WTC11 (cell line): Measurements from ENCODE around the gene MYLK2. TPM values are rescaled to one million over a fixed set of nuclear protein-coding genes. Genes with fewer than 3 reads are reported as not detected.

ENCODE experiments used
- ATAC-seq: fragments of 200-7000 bp; cut with Tn5 transposase; 2 replicates; pipeline ENCODE4 v1.10.0; 2021; ENCODE audit warnings: mild to moderate bottlenecking, moderate library complexity
- CTCF ChIA-PET: fragments of 300-600 bp; sonication (Branson Sonifier 250); formaldehyde crosslinking; loops from one replicate; lab custom pipeline; 2021; ENCODE audit warnings: antibody characterized with exemption; lab: Charles Lee
- POLR2A ChIA-PET: fragments of 350-600 bp; sonication (Branson Sonifier 250); formaldehyde crosslinking; loops from one replicate; lab custom pipeline; 2021; ENCODE audit warnings: antibody characterized with exemption; lab: Charles Lee
- DNase-seq: peaks from one replicate; pipeline ENCODE4 v3.0.0; 2021; ENCODE audit warnings: low spot score
- H3K27ac Mint-ChIP-seq: 2 replicates; pipeline ENCODE4 v1.8.0; 2021; ENCODE audit warnings: mixed read lengths
- H3K27me3 Mint-ChIP-seq: 2 replicates; pipeline ENCODE4 v1.8.0; 2021; ENCODE audit warnings: low read depth, mild to moderate bottlenecking, moderate library complexity, mixed read lengths
- H3K36me3 Mint-ChIP-seq: 2 replicates; pipeline ENCODE4 v1.8.0; 2021; ENCODE audit warnings: mixed read lengths
- H3K4me1 Mint-ChIP-seq: 2 replicates; pipeline ENCODE4 v1.8.0; 2022; ENCODE audit warnings: mixed read lengths
- H3K4me3 Mint-ChIP-seq: 2 replicates; pipeline ENCODE4 v1.8.0; 2021; ENCODE audit warnings: mild to moderate bottlenecking, moderate library complexity, mixed read lengths
- H3K9me3 Mint-ChIP-seq: 2 replicates; pipeline ENCODE4 v1.8.0; 2021; ENCODE audit warnings: mixed read lengths
- AR ChIP-seq: fragments of 250-450 bp; sonication (Bioruptor Pico); IDR thresholded peaks from 2 replicates; pipeline ENCODE4 v1.9.0; 2021; ENCODE audit warnings: mild to moderate bottlenecking
- CREB1 ChIP-seq: sonication (generic); formaldehyde crosslinking; IDR thresholded peaks from 2 replicates; pipeline ENCODE4 v1.8.0; 2023; ENCODE audit warnings: mild to moderate bottlenecking, missing genetic modification reagents
- CTCF ChIP-seq: fragments of 200-600 bp; IDR thresholded peaks from 2 replicates; pipeline ENCODE4 v1.8.0; 2022; ENCODE audit warnings: antibody characterized with exemption
- FOXP1 ChIP-seq: sonication (generic); formaldehyde crosslinking; IDR thresholded peaks from 2 replicates; pipeline ENCODE4 v1.8.0; 2022; ENCODE audit warnings: missing genetic modification reagents, mild to moderate bottlenecking, moderate library complexity, borderline replicate concordance
- IRF1 ChIP-seq: sonication (generic); formaldehyde crosslinking; IDR thresholded peaks from 2 replicates; pipeline ENCODE4 v1.8.0; 2023; ENCODE audit warnings: missing genetic modification reagents
- NR2C2 ChIP-seq: sonication (generic); formaldehyde crosslinking; IDR thresholded peaks from 2 replicates; pipeline ENCODE4 v1.8.0; 2022; ENCODE audit warnings: mild to moderate bottlenecking, missing genetic modification reagents
- PRRX2 ChIP-seq: fragments of 250-450 bp; sonication (Bioruptor Pico); IDR thresholded peaks from 2 replicates; pipeline ENCODE4 v1.8.0; 2021; ENCODE audit warnings: mild to moderate bottlenecking
- SOX15 ChIP-seq: fragments of 250-450 bp; sonication (Bioruptor Pico); IDR thresholded peaks from 2 replicates; pipeline ENCODE4 v1.9.0; 2021; ENCODE audit warnings: mild to moderate bottlenecking
- TEAD4 ChIP-seq: sonication (generic); formaldehyde crosslinking; IDR thresholded peaks from 2 replicates; pipeline ENCODE4 v1.8.0; 2022; ENCODE audit warnings: mild to moderate bottlenecking, missing genetic modification reagents
- ZNF232 ChIP-seq: sonication (generic); formaldehyde crosslinking; IDR thresholded peaks from 2 replicates; pipeline ENCODE4 v1.8.0; 2022; ENCODE audit warnings: mild to moderate bottlenecking, missing genetic modification reagents
- ZNF263 ChIP-seq: sonication (generic); formaldehyde crosslinking; IDR thresholded peaks from 2 replicates; pipeline ENCODE4 v1.8.1; 2022; ENCODE audit warnings: low read depth, mild to moderate bottlenecking, moderate library complexity, missing genetic modification reagents
- ZNF423 ChIP-seq: fragments of 250-450 bp; sonication (Bioruptor Pico); IDR thresholded peaks from 2 replicates; pipeline ENCODE4 v2.1.2; 2022; ENCODE audit warnings: mild to moderate bottlenecking, moderate library complexity
- total RNA-seq: library from RNA; stranded (reverse); gene quantifications from 3 replicates; pipeline ENCODE4 v1.2.3, GENCODE V29; 2021
- TF ChIP-seq, protein P1 (sequence below): sonication (generic); formaldehyde crosslinking; IDR thresholded peaks from 2 replicates; pipeline ENCODE4 v1.8.1; 2023; ENCODE audit warnings: mild to moderate bottlenecking, missing genetic modification reagents
- TF ChIP-seq, protein P2 (sequence below): fragments of 250-450 bp; sonication (Bioruptor Pico); IDR thresholded peaks from 2 replicates; pipeline ENCODE4 v1.8.0; 2021; ENCODE audit warnings: mild to moderate bottlenecking

Gene MYLK2
- total RNA-seq, 1 experiment from 2014 or later: 0.28 TPM

DNA sequence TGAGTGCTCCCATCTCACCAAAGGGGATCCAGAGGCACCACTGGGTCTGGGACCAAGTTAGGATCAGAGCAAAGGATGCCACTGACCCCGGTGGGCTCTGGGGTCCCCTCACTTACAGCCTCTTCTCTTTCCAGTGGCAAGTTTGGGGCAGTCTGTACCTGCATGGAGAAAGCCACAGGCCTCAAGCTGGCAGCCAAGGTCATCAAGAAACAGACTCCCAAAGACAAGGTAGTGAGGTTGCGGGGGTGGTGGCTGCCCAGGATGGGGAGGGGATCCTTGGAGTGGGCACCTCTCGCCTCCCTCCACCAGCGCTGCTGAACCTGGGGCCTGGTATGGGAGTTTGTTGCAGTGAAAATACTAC, 4.9 kb downstream of the MYLK2 start:
- Mint-ChIP-seq H3K9me3 (no peaks in the 10 kb centered on the region), H3K4me1 (peaks cover 7% of the 10 kb centered on the region; the same call in 1 of the 2 replicates), H3K4me3 (no peak overlapping the region), H3K27ac (no peak overlapping the region), H3K27me3 (no peaks in the 10 kb centered on the region), H3K36me3 (no peaks in the 10 kb centered on the region)
- CTCF ChIA-PET: interaction anchor here (1.2 to 5.1 kb wide), 11 partner anchors 9 to 211 kb away, joined by 3 to 33 read pairs (median 9); partner anchors contain the start of genes FOXS1 and PDRG1
- ATAC-seq (no peak), DNase-seq (no peak)
- POLR2A ChIA-PET: no interaction called here
- no peak for TF ChIP-seq NR2C2 (CRISPR knock-in tag)
- TF ChIP-seq AR (CRISPR knock-in tag): no peak
- no peak for TF ChIP-seq ZNF232
- no peak for TF ChIP-seq IRF1
- TF ChIP-seq ZNF263 (CRISPR knock-in tag): no peak
- TF ChIP-seq CTCF: no peak
- TF ChIP-seq TEAD4 (CRISPR knock-in tag): no peak

- Mint-ChIP-seq H3K36me3 (no peaks in the 10 kb centered on the region), H3K4me1 (peaks cover 7% of the 10 kb centered on the region; the same call in 1 of the 2 replicates), H3K27me3 (no peaks in the 10 kb centered on the region), H3K27ac (no peak overlapping the region), H3K9me3 (no peaks in the 10 kb centered on the region), H3K4me3 (no peak overlapping the region)
- no peak for ATAC-seq
- no peak for TF ChIP-seq SOX15 (CRISPR knock-in tag)
- TF ChIP-seq, protein P1, sequence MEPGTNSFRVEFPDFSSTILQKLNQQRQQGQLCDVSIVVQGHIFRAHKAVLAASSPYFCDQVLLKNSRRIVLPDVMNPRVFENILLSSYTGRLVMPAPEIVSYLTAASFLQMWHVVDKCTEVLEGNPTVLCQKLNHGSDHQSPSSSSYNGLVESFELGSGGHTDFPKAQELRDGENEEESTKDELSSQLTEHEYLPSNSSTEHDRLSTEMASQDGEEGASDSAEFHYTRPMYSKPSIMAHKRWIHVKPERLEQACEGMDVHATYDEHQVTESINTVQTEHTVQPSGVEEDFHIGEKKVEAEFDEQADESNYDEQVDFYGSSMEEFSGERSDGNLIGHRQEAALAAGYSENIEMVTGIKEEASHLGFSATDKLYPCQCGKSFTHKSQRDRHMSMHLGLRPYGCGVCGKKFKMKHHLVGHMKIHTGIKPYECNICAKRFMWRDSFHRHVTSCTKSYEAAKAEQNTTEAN (CRISPR knock-in tag): no peak
- no peak for TF ChIP-seq ZNF423 (CRISPR knock-in tag)
- TF ChIP-seq CREB1: no peak
- no peak for TF ChIP-seq PRRX2
- TF ChIP-seq FOXP1 (CRISPR knock-in tag): no peak
- TF ChIP-seq, protein P2, sequence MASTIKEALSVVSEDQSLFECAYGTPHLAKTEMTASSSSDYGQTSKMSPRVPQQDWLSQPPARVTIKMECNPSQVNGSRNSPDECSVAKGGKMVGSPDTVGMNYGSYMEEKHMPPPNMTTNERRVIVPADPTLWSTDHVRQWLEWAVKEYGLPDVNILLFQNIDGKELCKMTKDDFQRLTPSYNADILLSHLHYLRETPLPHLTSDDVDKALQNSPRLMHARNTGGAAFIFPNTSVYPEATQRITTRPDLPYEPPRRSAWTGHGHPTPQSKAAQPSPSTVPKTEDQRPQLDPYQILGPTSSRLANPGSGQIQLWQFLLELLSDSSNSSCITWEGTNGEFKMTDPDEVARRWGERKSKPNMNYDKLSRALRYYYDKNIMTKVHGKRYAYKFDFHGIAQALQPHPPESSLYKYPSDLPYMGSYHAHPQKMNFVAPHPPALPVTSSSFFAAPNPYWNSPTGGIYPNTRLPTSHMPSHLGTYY (CRISPR knock-in tag): no peak
- ChIA-PET CTCF (interaction anchor here (1.0 to 5.1 kb wide), 8 partner anchors 9 to 193 kb away, joined by 3 to 33 read pairs (median 14); partner anchors contain the start of genes FOXS1 and PDRG1), POLR2A (interaction anchor here (0.6 kb wide), 1 partner anchor 248 kb away, joined by 8 read pairs; no protein-coding TSS in a partner anchor)
- no peak for DNase-seq
These were observed 5.6 kb downstream of the MYLK2 start for GRCh38 chr20:31824554-31825313.
